ENCODE measurements around the gene SYT8. TPM values are rescaled to one million over a fixed set of nuclear protein-coding genes. Genes with fewer than 3 reads are reported as not detected.

SYT8 gene
- total RNA-seq, 4 donors from 2014 or later = not detected

DNA sequence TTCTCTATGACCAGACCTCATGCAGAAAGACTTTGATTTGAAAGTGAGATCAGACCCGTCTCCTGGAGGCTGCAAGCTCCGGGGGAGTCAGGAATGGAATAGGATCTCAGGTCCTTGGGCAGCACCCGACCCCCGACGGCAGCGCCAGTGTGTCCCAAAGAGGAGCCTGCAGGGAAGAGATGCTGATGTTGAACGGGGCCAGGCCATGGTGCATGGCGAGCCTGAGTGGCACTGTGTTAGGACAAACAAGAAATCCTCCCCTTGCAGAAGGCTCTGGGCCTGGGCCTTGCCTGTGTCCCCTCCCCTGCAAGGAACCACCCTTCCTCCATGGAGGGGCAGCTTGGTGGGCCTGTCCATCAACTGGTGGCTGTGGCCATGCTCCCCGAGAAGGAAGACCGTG, 20.1 kb upstream of the SYT8 start:
- no peaks in the 10 kb centered on the region for H3K9me3 ChIP-seq
- H3K4me3 ChIP-seq (replicated peaks in 1 of 3) = no peak overlapping the region
- DNase-seq = no peak
- no peak overlapping the region for H3K27ac ChIP-seq
- intact Hi-C loops (cut with DNase I) = no loop called here
- TF ChIP-seq POLR2A (IDR thresholded peaks at IDR 0.05) = no peak
- no peak for TF ChIP-seq CTCF (IDR thresholded peaks at IDR 0.05)
- H3K4me1 ChIP-seq = no peaks in the 10 kb centered on the region
- H3K27me3 ChIP-seq = no peaks in the 10 kb centered on the region
- WGBS, 2 donors = 76 to 80% methylated on average over 10 of the region's 10 CpGs
- no peaks in the 10 kb centered on the region for H3K36me3 ChIP-seq

GRCh38 chr11:1815311-1815710, 19.5 kb upstream of the SYT8 start:
- Histone ChIP-seq H3K4me3 (replicated peaks in 1 of 3) (no peak overlapping the region), H3K4me1 (no peaks in the 10 kb centered on the region), H3K9me3 (no peaks in the 10 kb centered on the region), H3K27me3 (no peaks in the 10 kb centered on the region), H3K36me3 (no peaks in the 10 kb centered on the region), H3K27ac (no peak overlapping the region)
- no peak for TF ChIP-seq CTCF (IDR thresholded peaks at IDR 0.05)
- TF ChIP-seq POLR2A (IDR thresholded peaks at IDR 0.05) = no peak
- intact Hi-C loops (cut with DNase I) = no loop called here
- DNase-seq = no peak
- WGBS, 2 donors = 76 to 93% methylated on average over 3 to 5 of the region's 8 CpGs

DNA sequence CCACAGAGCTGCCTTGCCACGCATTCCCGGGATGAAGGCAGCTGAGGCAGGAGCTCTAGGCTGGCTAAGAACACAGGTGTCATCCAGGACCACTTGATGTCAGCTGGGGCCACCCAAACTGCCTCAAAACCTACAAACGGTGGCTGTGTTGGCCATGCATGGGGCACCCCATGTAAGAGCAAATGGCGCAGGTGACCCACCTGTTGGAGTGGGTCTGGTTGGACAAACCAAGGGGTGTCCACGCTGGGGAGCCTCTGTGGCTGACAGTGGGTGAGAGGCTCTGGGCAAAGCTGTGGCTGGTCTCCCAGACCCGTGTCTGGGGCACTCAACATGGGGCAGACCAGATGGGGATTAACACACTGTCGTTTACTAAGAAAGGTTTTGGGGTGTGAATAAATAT, 19.0 kb upstream of the SYT8 start:
- WGBS, 2 donors = 83 to 96% methylated on average over 4 to 6 of the region's 7 CpGs
- no peaks in the 10 kb centered on the region for H3K4me1 ChIP-seq
- DNase-seq = no peak
- H3K27me3 ChIP-seq = no peaks in the 10 kb centered on the region
- no peak overlapping the region for H3K4me3 ChIP-seq (replicated peaks in 1 of 3)
- intact Hi-C loops (cut with DNase I) = no loop called here
- no peaks in the 10 kb centered on the region for H3K9me3 ChIP-seq
- no peaks in the 10 kb centered on the region for H3K36me3 ChIP-seq
- TF ChIP-seq POLR2A (IDR thresholded peaks at IDR 0.05) (no peak), CTCF (IDR thresholded peaks at IDR 0.05) (no peak)
- H3K27ac ChIP-seq = no peak overlapping the region

- Histone ChIP-seq H3K27me3 (no peaks in the 10 kb centered on the region), H3K4me1 (no peaks in the 10 kb centered on the region), H3K36me3 (no peaks in the 10 kb centered on the region), H3K27ac (no peak overlapping the region), H3K4me3 (replicated peaks in 1 of 3) (no peak overlapping the region), H3K9me3 (no peaks in the 10 kb centered on the region)
- intact Hi-C loops (cut with DNase I) = no loop called here
- whole genome bisulfite sequencing, 2 donors = 77 to 90% methylated on average over 5 of the region's 5 CpGs
- TF ChIP-seq CTCF (IDR thresholded peaks at IDR 0.05) (no peak), POLR2A (IDR thresholded peaks at IDR 0.05) (no peak)
- DNase-seq = no peak
Measured at GRCh38 chr11:1817000-1817399, 17.8 kb upstream of the SYT8 start.

- TF ChIP-seq POLR2A (IDR thresholded peaks at IDR 0.05) (no peak), CTCF (IDR thresholded peaks at IDR 0.05) (no peak)
- H3K9me3 ChIP-seq = no peaks in the 10 kb centered on the region
- H3K27me3 ChIP-seq = no peaks in the 10 kb centered on the region
- intact Hi-C loops (cut with DNase I) = no loop called here
- H3K27ac ChIP-seq = no peak overlapping the region
- no peaks in the 10 kb centered on the region for H3K36me3 ChIP-seq
- no peak overlapping the region for H3K4me3 ChIP-seq (replicated peaks in 1 of 3)
- WGBS, 2 donors = 61 to 90% methylated on average over 1 of the region's 1 CpG
- DNase-seq = no peak
- H3K4me1 ChIP-seq = no peaks in the 10 kb centered on the region
Measured at GRCh38 chr11:1817511-1817910, 17.3 kb upstream of the SYT8 start.
